Omental fat pad (tissue), 4 donors: ENCODE data around the gene TPD52L1. TPM values are rescaled to one million over a fixed set of nuclear protein-coding genes. Genes with fewer than 3 reads are reported as not detected.

Experiments
- ATAC-seq: fragments of 150-250 bp; one replicate; pipeline ENCODE4 v1.9.1; 2016; ENCODE audit warnings: mild to moderate bottlenecking, moderate library complexity; ENCODE audit not compliant: low FRiP score
- DNase-seq: peaks from one replicate; pipeline ENCODE4 v3.0.0-alpha.2; 2019; ENCODE audit warnings: low spot score
- CTCF ChIP-seq, 3 donors: fragments of 450-650 bp; IDR thresholded peaks; one replicate each; pipeline ENCODE4 v1.5.1; 2016 to 2017; ENCODE audit warnings: antibody characterized with exemption in 3 of 3, mild to moderate bottlenecking in 3 of 3, moderate library complexity in 2 of 3
- total RNA-seq, 4 donors: library from RNA; depleted of rRNA; stranded (reverse); fragments of >200 nt; gene quantifications; one replicate each; pipeline ENCODE4 v1.1.0, GENCODE V29; 2016

Gene TPD52L1
- total RNA-seq, 4 donors from 2014 or later, result 59.1 to 150 (median 68.4) TPM

- no peak for ATAC-seq
- DNase-seq, result no peak
- no peak for TF ChIP-seq CTCF (IDR thresholded peaks at IDR 0.05)
Measured at GRCh38 chr6:125251516-125252220, 98.1 kb downstream of the TPD52L1 start.

- DNase-seq, result no peak
- ATAC-seq, result no peak
- no peak for TF ChIP-seq CTCF (IDR thresholded peaks at IDR 0.05)
Measured at GRCh38 chr6:125252891-125253290, 99.3 kb downstream of the TPD52L1 start.

- no peak for TF ChIP-seq CTCF (IDR thresholded peaks at IDR 0.05)
- DNase-seq, result no peak
- no peak for ATAC-seq
Measured at GRCh38 chr6:125253881-125254280, 100.3 kb downstream of the TPD52L1 start.

- ATAC-seq (no peak), DNase-seq (no peak)
Measured at GRCh38 chr6:125254321-125254720, 100.7 kb downstream of the TPD52L1 start.

GRCh38 chr6:125255201-125255600 lies 101.6 kb downstream of the TPD52L1 start:
- DNase-seq, result no peak
- no peak for TF ChIP-seq CTCF (IDR thresholded peaks at IDR 0.05)
- ATAC-seq, result peak; percentile 14

More at GRCh38 chr6:125254321-125254720, 100.7 kb downstream of the TPD52L1 start:
- TF ChIP-seq CTCF (IDR thresholded peaks at IDR 0.05), result no peak

- no peak for DNase-seq
- ATAC-seq, result no peak
- no peak for TF ChIP-seq CTCF (IDR thresholded peaks at IDR 0.05)
Measured at GRCh38 chr6:125257351-125257750, 103.8 kb downstream of the TPD52L1 start.

- DNase-seq (no peak), ATAC-seq (no peak)
- no peak for TF ChIP-seq CTCF (IDR thresholded peaks at IDR 0.05)
Measured at GRCh38 chr6:125258651-125259353, 105.2 kb downstream of the TPD52L1 start.
